Activated T-cell treated with anti-CD3 and anti-CD28 coated beads, Interleukin-2, amount 50 U/mL, for 72 hours (primary cell): ENCODE measurements around the gene CHRDL2. TPM values are rescaled to one million over a fixed set of nuclear protein-coding genes. Genes with fewer than 3 reads are reported as not detected.

Experiments
- ATAC-seq, 2 donors: fragments of 150-1000 bp; cut with Tn5 transposase; replicated peaks in 1 of 2; 2 replicates each; pipeline ENCODE4 v1.10.0; 2021; ENCODE audit warnings: moderate library complexity in 2 of 2, mild to moderate bottlenecking in 1 of 2
- DNase-seq, 2 donors: peaks; one replicate each; pipeline ENCODE4 v3.0.0; 2021 to 2022; ENCODE audit warnings: mixed read lengths in 1 of 2
- H3K27ac Mint-ChIP-seq: one replicate; pipeline ENCODE4 v1.8.0; 2022; ENCODE audit warnings: mild to moderate bottlenecking, moderate library complexity, mixed read lengths
- H3K27me3 Mint-ChIP-seq: one replicate; pipeline ENCODE4 v1.8.0; 2022; ENCODE audit warnings: low read depth, mixed read lengths
- H3K36me3 Mint-ChIP-seq, 2 donors: one replicate each; pipeline ENCODE4 v1.8.0; 2022; ENCODE audit warnings: mixed read lengths in 2 of 2, mild to moderate bottlenecking in 1 of 2; ENCODE audit not compliant: insufficient read depth in 2 of 2
- H3K4me1 Mint-ChIP-seq: one replicate; pipeline ENCODE4 v1.8.0; 2022; ENCODE audit warnings: low read depth, mixed read lengths
- H3K4me3 Mint-ChIP-seq, 2 donors: one replicate each; pipeline ENCODE4 v1.8.0; 2022; ENCODE audit warnings: mild to moderate bottlenecking in 2 of 2, mixed read lengths in 2 of 2, moderate library complexity in 2 of 2
- H3K9me3 Mint-ChIP-seq, 2 donors: one replicate each; pipeline ENCODE4 v1.8.0; 2022; ENCODE audit warnings: mixed read lengths in 2 of 2
- total RNA-seq, 2 donors: library from RNA; stranded (reverse); gene quantifications; one replicate each; pipeline ENCODE4 v1.2.3, GENCODE V29; 2022

The CHRDL2 gene
- total RNA-seq, 2 donors from 2014 or later: not detected

DNA sequence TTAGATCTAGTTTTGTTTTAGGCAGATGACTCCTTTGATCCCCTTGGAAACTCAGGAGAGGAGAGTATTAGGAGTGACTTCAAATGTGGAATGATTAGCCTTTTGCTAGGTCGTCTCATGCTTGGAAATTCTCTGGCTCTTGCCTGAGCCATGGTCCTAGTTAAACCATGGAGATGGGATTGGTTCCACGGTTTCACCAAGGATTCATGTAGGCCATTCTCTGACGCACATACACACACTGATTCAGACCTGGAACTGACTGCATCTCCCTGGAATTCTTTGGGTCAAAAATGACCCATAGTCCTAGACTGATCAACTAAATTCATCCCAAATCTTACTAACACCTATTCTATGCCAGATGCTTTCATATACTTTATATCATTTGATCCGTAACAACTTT lies 82.3 kb downstream of the CHRDL2 start:
- Mint-ChIP-seq H3K9me3 (peaks cover 0 to 2% of the 10 kb centered on the region in 2 donors), H3K27ac (no peak overlapping the region)

DNA sequence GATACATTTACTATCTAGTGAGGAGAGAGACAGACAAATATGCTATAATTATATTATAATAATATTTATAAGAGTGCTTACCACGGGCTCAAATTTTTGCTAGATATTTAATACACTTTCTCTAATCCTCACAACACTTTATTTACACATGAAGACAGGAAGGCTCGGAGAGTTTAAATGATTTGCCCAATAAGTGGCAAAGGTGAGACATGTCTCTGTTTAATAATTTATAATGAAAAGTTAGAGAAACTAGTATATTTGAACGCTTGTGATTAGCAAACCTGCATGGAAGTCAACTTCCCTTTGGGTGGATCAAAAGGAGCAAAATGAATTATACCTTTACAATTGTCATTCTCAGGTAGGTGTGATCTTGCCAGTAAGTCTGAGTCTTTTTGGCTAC lies 83.4 kb downstream of the CHRDL2 start:
- H3K27ac Mint-ChIP-seq: no peak overlapping the region
- H3K36me3 Mint-ChIP-seq: peaks cover 7 to 29% of the 10 kb centered on the region in 2 donors
- no peak overlapping the region for H3K4me3 Mint-ChIP-seq
- no peak for ATAC-seq
- no peak for DNase-seq
- H3K4me1 Mint-ChIP-seq: no peaks in the 10 kb centered on the region
- H3K9me3 Mint-ChIP-seq: peaks cover 0 to 2% of the 10 kb centered on the region in 2 donors
- no peaks in the 10 kb centered on the region for H3K27me3 Mint-ChIP-seq

More for the DNA sequence above, 82.3 kb downstream of the CHRDL2 start:
- ATAC-seq (no peak), DNase-seq (no peak)
- Mint-ChIP-seq H3K36me3 (peaks cover 7 to 30% of the 10 kb centered on the region in 2 donors), H3K4me3 (no peak overlapping the region), H3K27me3 (no peaks in the 10 kb centered on the region), H3K4me1 (no peaks in the 10 kb centered on the region)

DNA sequence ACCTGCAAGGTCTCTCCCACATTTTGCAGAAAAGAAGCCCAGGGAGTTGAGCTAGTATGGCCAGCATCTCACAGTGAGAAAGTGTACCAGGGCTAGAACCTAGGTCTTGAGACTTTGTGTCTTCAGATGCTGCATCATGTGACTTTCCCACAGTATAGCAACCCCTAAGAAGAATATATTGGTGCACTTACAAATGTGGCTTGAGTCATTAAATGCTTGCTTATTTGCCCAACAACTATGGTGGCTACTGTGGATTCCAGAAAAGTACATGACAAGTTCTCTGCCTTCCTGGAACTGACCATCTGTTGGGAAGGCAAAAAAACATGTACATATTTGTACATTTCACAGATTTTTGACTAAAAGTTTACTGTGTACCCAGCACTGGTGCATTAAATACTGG lies 83.8 kb downstream of the CHRDL2 start:
- no peak overlapping the region for H3K4me3 Mint-ChIP-seq
- H3K9me3 Mint-ChIP-seq: peaks cover 0 to 2% of the 10 kb centered on the region in 2 donors
- no peaks in the 10 kb centered on the region for H3K4me1 Mint-ChIP-seq
- H3K36me3 Mint-ChIP-seq: peaks cover 7 to 28% of the 10 kb centered on the region in 2 donors
- DNase-seq: no peak
- H3K27me3 Mint-ChIP-seq: no peaks in the 10 kb centered on the region
- no peak for ATAC-seq
- no peak overlapping the region for H3K27ac Mint-ChIP-seq

DNA sequence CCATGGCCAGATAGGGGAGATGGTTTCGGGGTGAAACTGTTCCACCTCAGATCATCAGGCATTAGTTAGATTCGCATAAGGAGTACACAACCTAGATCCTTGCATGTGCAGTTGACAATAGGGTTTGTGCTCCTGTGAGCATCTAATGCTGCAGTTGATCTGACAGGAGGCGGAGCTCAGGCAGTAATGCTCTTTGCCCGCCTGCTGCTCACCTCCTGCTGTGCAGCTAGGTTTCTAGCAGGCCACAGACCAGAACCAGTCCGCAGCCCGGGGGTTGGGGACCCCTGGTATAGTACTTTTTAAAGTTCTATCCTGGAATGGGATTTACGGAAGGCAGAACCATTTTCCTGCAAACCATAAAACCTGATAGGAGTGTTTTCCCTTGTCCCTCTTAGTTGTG lies 84.3 kb downstream of the CHRDL2 start:
- H3K4me1 Mint-ChIP-seq: no peaks in the 10 kb centered on the region
- no peak overlapping the region for H3K4me3 Mint-ChIP-seq
- ATAC-seq (no peak), DNase-seq (no peak)
- H3K36me3 Mint-ChIP-seq: peaks cover 8 to 29% of the 10 kb centered on the region in 2 donors
- H3K27ac Mint-ChIP-seq: no peak overlapping the region
- H3K27me3 Mint-ChIP-seq: no peaks in the 10 kb centered on the region
- peaks cover 0 to 2% of the 10 kb centered on the region in 2 donors for H3K9me3 Mint-ChIP-seq

Other genes with a start within 250 kb of the CHRDL2 start
- gene LIPT2, start 237.7 kb downstream of the CHRDL2 start, total RNA-seq: 1 to 10 TPM; 4.3 to 5.1 TPM
- 10 to 100 TPM; 57.7 to 63.9 TPM for gene POLD3, start 138.8 kb downstream of the CHRDL2 start, total RNA-seq
- gene RNF169, start 17.4 kb upstream of the CHRDL2 start, total RNA-seq: 10 to 100 TPM; 18.5 to 20.5 TPM
- 10 to 100 TPM; 15.4 to 22.6 TPM for gene XRRA1, start 217.7 kb upstream of the CHRDL2 start, total RNA-seq
- gene SPCS2, start 217.8 kb upstream of the CHRDL2 start, total RNA-seq: 100 to 1,000 TPM; 154 to 160 TPM